Fibroblast of skin of left quadriceps (primary cell): Measurements from ENCODE around the gene ZNF787.

Experiments used
- DNase-seq, 2 experiments: peaks; one replicate each; pipeline ENCODE4 v3.0.0-alpha.2; 2013; ENCODE audit warnings: low read depth in 2 of 2

The ZNF787 gene

GRCh38 chr19:56120371-56121179 lies 520 bp downstream of the ZNF787 start:
- peak in 1 of 2 experiments; percentile 49 for DNase-seq

- no peak for DNase-seq
Measured at GRCh38 chr19:56120002-56120370, 1.1 kb downstream of the ZNF787 start.

GRCh38 chr19:56119582-56119978 lies 1.5 kb downstream of the ZNF787 start:
- DNase-seq = no peak

- no peak for DNase-seq
Measured at GRCh38 chr19:56118666-56119581, 2.2 kb downstream of the ZNF787 start.

- no peak for DNase-seq
Measured at GRCh38 chr19:56117889-56118288, 3.2 kb downstream of the ZNF787 start.

- no peak for DNase-seq
Measured at GRCh38 chr19:56117376-56117884, 3.7 kb downstream of the ZNF787 start.

GRCh38 chr19:56116606-56117005 lies 4.5 kb downstream of the ZNF787 start:
- DNase-seq = no peak

- DNase-seq = no peak
Measured at GRCh38 chr19:56115490-56115889, 5.6 kb downstream of the ZNF787 start.

GRCh38 chr19:56114778-56115110 lies 6.4 kb downstream of the ZNF787 start:
- DNase-seq = no peak

- no peak for DNase-seq
Measured at GRCh38 chr19:56114051-56114777, 6.9 kb downstream of the ZNF787 start.

- no peak for DNase-seq
Measured at GRCh38 chr19:56113074-56113632, 7.9 kb downstream of the ZNF787 start.

GRCh38 chr19:56112313-56112709 lies 8.8 kb downstream of the ZNF787 start:
- DNase-seq = no peak

- no peak for DNase-seq
Measured at GRCh38 chr19:56111601-56112312, 9.3 kb downstream of the ZNF787 start.

- DNase-seq = no peak
Measured at GRCh38 chr19:56110515-56111448, 10.3 kb downstream of the ZNF787 start.

GRCh38 chr19:56109226-56109625 lies 11.9 kb downstream of the ZNF787 start:
- DNase-seq = no peak

GRCh38 chr19:56108447-56109195 lies 12.5 kb downstream of the ZNF787 start:
- no peak for DNase-seq

GRCh38 chr19:56107626-56108351 lies 13.3 kb downstream of the ZNF787 start:
- no peak for DNase-seq

- DNase-seq = no peak
Measured at GRCh38 chr19:56106993-56107392, 14.1 kb downstream of the ZNF787 start.
